Hepatocyte (in vitro differentiated cells): Measurements from ENCODE around the gene TACC3. TPM values are rescaled to one million over a fixed set of nuclear protein-coding genes. Genes with fewer than 3 reads are reported as not detected.
A peak's percentile ranks its signal among the peaks of the same experiment; 100 is the strongest.

Experiments
- DNase-seq: peaks from one replicate; pipeline ENCODE4 v3.0.0-alpha.2; 2016; ENCODE audit warnings: low spot score
- H2AFZ ChIP-seq: fragments of 200-600 bp; sonication (generic); 2 replicates; pipeline ENCODE4 v1.6.0; 2016; ENCODE audit warnings: antibody characterized with exemption, mild to moderate bottlenecking
- H3K27ac ChIP-seq: fragments of 200-600 bp; sonication (generic); 2 replicates; pipeline ENCODE4 v1.5.1; 2016; ENCODE audit warnings: mild to moderate bottlenecking
- H3K27me3 ChIP-seq: fragments of 200-600 bp; sonication (generic); 2 replicates; pipeline ENCODE4 v1.6.1; 2016
- H3K36me3 ChIP-seq: fragments of 200-600 bp; sonication (generic); replicated peaks from 2 replicates; pipeline ENCODE4 v1.5.1; 2016; ENCODE audit warnings: low read depth; ENCODE audit not compliant: insufficient read depth
- H3K4me1 ChIP-seq: fragments of 200-600 bp; sonication (generic); 2 replicates; pipeline ENCODE4 v1.5.1; 2016; ENCODE audit warnings: mild to moderate bottlenecking, moderate library complexity; ENCODE audit not compliant: insufficient read depth
- H3K4me2 ChIP-seq: fragments of 200-600 bp; sonication (generic); 2 replicates; pipeline ENCODE4 v1.6.0; 2016
- H3K4me3 ChIP-seq: fragments of 200-600 bp; sonication (generic); 2 replicates; pipeline ENCODE4 v1.5.1; 2016; ENCODE audit warnings: mild to moderate bottlenecking
- H3K79me2 ChIP-seq: fragments of 200-600 bp; sonication (generic); 2 replicates; pipeline ENCODE4 v1.6.0; 2017; ENCODE audit warnings: mild to moderate bottlenecking
- H3K9me2 ChIP-seq: fragments of 200-600 bp; sonication (generic); replicated peaks from 2 replicates; pipeline ENCODE4 v1.6.0; 2017; ENCODE audit warnings: mild to moderate bottlenecking; ENCODE audit not compliant: insufficient read depth
- H3K9me3 ChIP-seq: fragments of 200-600 bp; sonication (generic); 2 replicates; pipeline ENCODE4 v1.5.1; 2016; ENCODE audit warnings: low read depth, mild to moderate bottlenecking
- H4K20me1 ChIP-seq: fragments of 200-600 bp; sonication (generic); 2 replicates; pipeline ENCODE4 v1.6.0; 2016; ENCODE audit warnings: mild to moderate bottlenecking; ENCODE audit not compliant: insufficient read depth, poor library complexity, severe bottlenecking
- CTCF ChIP-seq: fragments of 200-600 bp; sonication (generic); IDR thresholded peaks from 2 replicates; pipeline ENCODE4 v1.5.1; 2016; ENCODE audit warnings: antibody characterized with exemption, mild to moderate bottlenecking; ENCODE audit not compliant: poor library complexity
- EZH2 ChIP-seq: fragments of 200-600 bp; sonication (generic); IDR thresholded peaks from 2 replicates; pipeline ENCODE4 v1.6.1; 2016; ENCODE audit warnings: antibody characterized with exemption, mild to moderate bottlenecking, borderline replicate concordance
- EZH2phosphoT487 ChIP-seq: fragments of 200-600 bp; sonication (generic); IDR thresholded peaks from one replicate; pipeline ENCODE4 v1.6.1; 2018; ENCODE audit warnings: antibody characterized with exemption, mild to moderate bottlenecking, low read depth, moderate library complexity; ENCODE audit not compliant: unreplicated experiment, severe bottlenecking
- WGBS: methylation state at CpG from one replicate; pipeline ENCODE4 v1.1.6; 2016; ENCODE audit warnings: low lambda C conversion rate; ENCODE audit errors: missing lambda C conversion rate; 5-methylcytosine and 5-hydroxymethylcytosine counted together
- polyA plus RNA-seq: library from polyadenylated mRNA; unstranded; fragments of >200 nt; fragmentation: Nextera tagmentation; extraction: Ambion mirVana; gene quantifications from 2 replicates; pipeline ENCODE4 v1.2.1, GENCODE V29; 2016
- total RNA-seq: library from RNA; depleted of rRNA; stranded (reverse); fragments of >200 nt; gene quantifications from 2 replicates; pipeline ENCODE4 v1.2.3, GENCODE V29; 2014

TACC3 gene
- total and polyA plus RNA-seq, 2 experiments from 2014 or later = 9.3 to 14.8 TPM

GRCh38 chr4:1714303-1715001 lies 6.9 kb upstream of the TACC3 start:
- H3K79me2 ChIP-seq = peaks cover 72% of the 10 kb centered on the region

GRCh38 chr4:1715002-1715758 lies 6.1 kb upstream of the TACC3 start:
- no peak overlapping the region for H2AFZ ChIP-seq
- TF ChIP-seq EZH2 = no peak
- no peak for TF ChIP-seq EZH2phosphoT487
- no peak for TF ChIP-seq CTCF
- no peaks in the 10 kb centered on the region for H3K9me3 ChIP-seq
- DNase-seq = no peak
- no peak overlapping the region for H3K4me2 ChIP-seq
- H3K9me2 ChIP-seq = no peaks in the 10 kb centered on the region
- H3K79me2 ChIP-seq = peaks cover 73% of the 10 kb centered on the region
- WGBS = 89% methylated on average over 16 of the region's 16 CpGs
- no peak overlapping the region for H3K27ac ChIP-seq
- H3K4me3 ChIP-seq = no peak overlapping the region
- peaks cover 8% of the 10 kb centered on the region for H4K20me1 ChIP-seq
- H3K4me1 ChIP-seq = peaks cover 14% of the 10 kb centered on the region
- no peaks in the 10 kb centered on the region for H3K36me3 ChIP-seq
- H3K27me3 ChIP-seq = no peaks in the 10 kb centered on the region

More at GRCh38 chr4:1714303-1715001, 6.9 kb upstream of the TACC3 start:
- H3K4me3 ChIP-seq = no peak overlapping the region
- no peak overlapping the region for H3K27ac ChIP-seq
- no peaks in the 10 kb centered on the region for H3K9me2 ChIP-seq
- peak overlapping the region; percentile 95 for H3K4me2 ChIP-seq
- H3K27me3 ChIP-seq = no peaks in the 10 kb centered on the region
- WGBS = 82% methylated on average over 9 of the region's 9 CpGs
- H3K4me1 ChIP-seq = peaks cover 14% of the 10 kb centered on the region
- no peaks in the 10 kb centered on the region for H3K36me3 ChIP-seq
- DNase-seq = no peak
- peaks cover 14% of the 10 kb centered on the region for H4K20me1 ChIP-seq
- no peaks in the 10 kb centered on the region for H3K9me3 ChIP-seq
- no peak overlapping the region for H2AFZ ChIP-seq
- TF ChIP-seq CTCF (no peak), EZH2 (no peak), EZH2phosphoT487 (no peak)

GRCh38 chr4:1716065-1716945 lies 5.0 kb upstream of the TACC3 start:
- H3K36me3 ChIP-seq = no peaks in the 10 kb centered on the region

More at GRCh38 chr4:1716065-1716945, 5.0 kb upstream of the TACC3 start:
- Histone ChIP-seq H3K9me2 (no peaks in the 10 kb centered on the region), H3K4me1 (peaks cover 9% of the 10 kb centered on the region), H3K4me2 (no peak overlapping the region), H4K20me1 (no peaks in the 10 kb centered on the region), H2AFZ (no peak overlapping the region), H3K9me3 (no peaks in the 10 kb centered on the region), H3K4me3 (no peak overlapping the region), H3K79me2 (peaks cover 64% of the 10 kb centered on the region), H3K27me3 (no peaks in the 10 kb centered on the region), H3K27ac (no peak overlapping the region)
- TF ChIP-seq EZH2 = no peak
- TF ChIP-seq CTCF = no peak
- no peak for TF ChIP-seq EZH2phosphoT487
- 91% methylated on average over 15 of the region's 15 CpGs for WGBS
- DNase-seq = no peak
